Esophagus squamous epithelium (tissue), 5 donors: ENCODE results near the gene SUN3. TPM values are rescaled to one million over a fixed set of nuclear protein-coding genes. Genes with fewer than 3 reads are reported as not detected.

ENCODE experiments used
- DNase-seq: peaks from one replicate; lab custom pipeline; 2025; lab: John Stamatoyannopoulos, UW
- H3K27ac ChIP-seq, 4 donors: fragments of 200-600 bp; sonication (generic); one replicate each; pipeline ENCODE4 v1.5.1; 2016 to 2019; ENCODE audit warnings: mild to moderate bottlenecking in 1 of 4
- H3K27me3 ChIP-seq, 4 donors: fragments of 200-600 bp; sonication (generic); 1 replicate in 3 of 4; 2 replicates in 1 of 4; pipeline versions ENCODE4 v1.5.1 to v1.6.0; 2017 to 2021; ENCODE audit warnings: antibody characterized with exemption in 1 of 4
- H3K36me3 ChIP-seq, 3 donors: fragments of 200-600 bp; sonication (generic); one replicate each; pipeline ENCODE4 v1.5.1; 2016 to 2019
- H3K4me1 ChIP-seq, 3 donors: fragments of 200-600 bp; sonication (generic); one replicate each; pipeline ENCODE4 v1.5.1; 2017 to 2019
- H3K4me3 ChIP-seq, 4 donors: fragments of 200-600 bp; sonication (generic); 1 replicate in 3 of 4; 2 replicates in 1 of 4; pipeline ENCODE4 v1.5.1; 2016 to 2019; ENCODE audit warnings: mild to moderate bottlenecking in 2 of 4, moderate library complexity in 1 of 4
- H3K9me3 ChIP-seq, 3 donors: fragments of 200-600 bp; sonication (generic); one replicate each; pipeline ENCODE4 v1.5.1; 2016 to 2019
- CTCF ChIP-seq, 6 experiments: fragments of 450-650 bp in 4 of 6; fragments of 200-600 bp in 2 of 6; sonication (generic) in 2 of 6; IDR thresholded peaks; one replicate each; pipeline ENCODE4 v1.5.1; 2016 to 2019; ENCODE audit warnings: antibody characterized with exemption in 6 of 6, mild to moderate bottlenecking in 4 of 6, moderate library complexity in 4 of 6
- POLR2A ChIP-seq, 4 donors: fragments of 450-650 bp; IDR thresholded peaks; one replicate each; pipeline ENCODE4 v1.6.1; 2017; ENCODE audit warnings: antibody characterized with exemption in 4 of 4, mild to moderate bottlenecking in 4 of 4, moderate library complexity in 3 of 4
- WGBS, 2 donors: methylation state at CpG; one replicate each; pipeline ENCODE4 v1.1.5; 2018; 5-methylcytosine and 5-hydroxymethylcytosine counted together
- intact Hi-C: fragments of 100-400 bp; cut with DNase I; formaldehyde crosslinking; loops from one replicate; pipeline ENCODE4 v1.15.0; 2022
- total RNA-seq, 4 donors: library from RNA; depleted of rRNA; stranded (reverse); fragments of >200 nt; gene quantifications; one replicate each; pipeline ENCODE4 v1.1.0, GENCODE V29; 2016
- donor health status: DM: yes; HTN: yes; CAD: no.

Gene SUN3
- total RNA-seq, 4 donors from 2014 or later = not detected

DNA sequence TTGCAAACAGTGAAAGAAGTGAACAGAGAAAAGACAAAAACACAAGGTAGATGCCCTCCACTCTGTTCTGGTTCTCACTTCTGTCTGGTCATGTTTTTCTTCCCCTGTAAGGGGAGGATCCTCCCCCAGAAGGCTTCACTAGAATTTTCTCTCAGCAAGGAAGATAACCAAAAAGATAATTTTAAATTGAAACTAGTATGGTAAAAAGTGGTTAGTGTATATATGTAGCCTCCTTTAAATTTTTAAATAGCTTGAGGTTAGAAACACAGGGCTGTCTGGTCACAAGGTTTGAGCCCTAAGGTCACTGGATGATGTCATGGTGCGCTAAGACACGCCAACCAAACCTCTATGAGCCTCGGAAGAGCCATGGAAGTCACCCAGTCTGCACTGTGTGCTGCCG lies 75.1 kb downstream of the SUN3 start:
- 61 to 93% methylated on average over 4 of the region's 4 CpGs for WGBS, 2 donors
- no peak for TF ChIP-seq POLR2A (IDR thresholded peaks at IDR 0.05)
- TF ChIP-seq CTCF (IDR thresholded peaks at IDR 0.05) = no peak
- no peaks in the 10 kb centered on the region for H3K9me3 ChIP-seq
- peaks cover 0 to 41% (median 6%) of the 10 kb centered on the region in 3 donors for H3K36me3 ChIP-seq
- H3K27me3 ChIP-seq = no peaks in the 10 kb centered on the region
- no peak overlapping the region for H3K27ac ChIP-seq
- intact Hi-C loops = no loop called here
- peaks cover 0 to 19% (median 4%) of the 10 kb centered on the region in 3 donors for H3K4me1 ChIP-seq
- no peak for DNase-seq
- H3K4me3 ChIP-seq = no peak overlapping the region

DNA sequence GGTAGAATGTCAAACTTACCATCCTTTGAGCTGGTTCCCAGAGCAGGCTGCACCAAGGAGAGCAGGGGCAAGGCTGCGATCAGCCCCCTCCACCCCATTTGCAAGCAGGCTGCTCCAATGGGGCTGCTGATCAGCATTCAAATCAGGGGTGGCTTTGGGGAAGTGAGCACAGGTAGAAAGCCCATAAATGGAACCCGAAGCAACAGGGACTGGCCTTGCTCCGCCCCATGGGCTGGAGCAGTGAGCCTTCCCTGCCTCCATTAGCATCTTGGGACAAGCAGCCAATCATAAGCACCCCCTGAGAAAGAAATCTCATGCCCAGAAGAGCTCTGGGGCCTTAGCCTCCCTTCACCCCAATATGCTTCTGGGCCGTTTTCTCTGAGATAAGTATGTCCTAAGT lies 76.7 kb downstream of the SUN3 start:
- no peak overlapping the region for H3K27ac ChIP-seq
- no peaks in the 10 kb centered on the region for H3K9me3 ChIP-seq

GRCh38 chr7:47951374-47951773 lies 77.5 kb downstream of the SUN3 start:
- intact Hi-C loops = no loop called here
- Histone ChIP-seq H3K4me3 (no peak overlapping the region), H3K9me3 (no peaks in the 10 kb centered on the region), H3K27me3 (no peaks in the 10 kb centered on the region), H3K36me3 (peaks cover 0 to 24% (median 6%) of the 10 kb centered on the region in 3 donors), H3K27ac (peak overlapping the region in 2 of 4 donors; percentile 35 to 58), H3K4me1 (peaks cover 0 to 26% (median 4%) of the 10 kb centered on the region in 3 donors)
- TF ChIP-seq CTCF (IDR thresholded peaks at IDR 0.05) (no peak), POLR2A (IDR thresholded peaks at IDR 0.05) (no peak)
- no peak for DNase-seq

More for the DNA sequence above, 76.7 kb downstream of the SUN3 start:
- DNase-seq = no peak
- no peak overlapping the region for H3K4me3 ChIP-seq
- H3K36me3 ChIP-seq = peaks cover 0 to 33% (median 6%) of the 10 kb centered on the region in 3 donors
- TF ChIP-seq CTCF (IDR thresholded peaks at IDR 0.05) (no peak), POLR2A (IDR thresholded peaks at IDR 0.05) (no peak)
- no peaks in the 10 kb centered on the region for H3K27me3 ChIP-seq
- 78 to 86% methylated on average over 4 of the region's 4 CpGs for WGBS, 2 donors
- H3K4me1 ChIP-seq = peaks cover 0 to 26% (median 4%) of the 10 kb centered on the region in 3 donors
- intact Hi-C loops = no loop called here

DNA sequence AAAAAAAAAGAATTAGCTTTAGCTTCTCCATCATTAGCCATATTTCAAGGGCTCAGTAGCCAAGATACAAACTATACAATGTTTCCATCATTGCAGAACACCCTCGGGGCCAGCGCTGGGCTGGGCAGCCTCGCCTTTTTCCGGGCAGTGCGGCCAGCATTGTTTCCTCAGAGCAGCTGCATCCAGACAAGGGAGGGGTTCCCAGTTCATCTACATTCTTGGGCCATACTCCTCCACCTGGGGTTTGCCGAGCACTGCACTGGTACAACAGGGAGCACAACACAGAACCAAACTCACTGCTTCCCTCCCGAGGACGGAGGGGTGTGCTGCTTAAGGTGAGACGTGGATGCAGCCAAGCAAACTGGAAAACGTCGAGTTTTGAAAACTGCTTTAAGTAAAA lies 78.2 kb downstream of the SUN3 start:
- no peaks in the 10 kb centered on the region for H3K9me3 ChIP-seq
- WGBS, 2 donors = 36 to 40% methylated on average over 11 of the region's 11 CpGs

More for the DNA sequence above, 78.2 kb downstream of the SUN3 start:
- peaks cover 0 to 18% (median 6%) of the 10 kb centered on the region in 3 donors for H3K36me3 ChIP-seq
- intact Hi-C loops = no loop called here
- no peak for DNase-seq
- peak overlapping the region in 2 of 4 donors; percentile 35 to 59 for H3K27ac ChIP-seq
- no peak overlapping the region for H3K4me3 ChIP-seq
- peaks cover 0 to 26% (median 4%) of the 10 kb centered on the region in 3 donors for H3K4me1 ChIP-seq
- no peaks in the 10 kb centered on the region for H3K27me3 ChIP-seq
- no peak for TF ChIP-seq POLR2A (IDR thresholded peaks at IDR 0.05)
- TF ChIP-seq CTCF (IDR thresholded peaks at IDR 0.05) = peak in 1 of 6 experiments; percentile 45
